Activated CD8-positive, alpha-beta T cell treated with anti-CD3 and anti-CD28 coated beads for 36 hours (primary cell): ENCODE measurements around the gene GPRIN3. TPM values are rescaled to one million over a fixed set of nuclear protein-coding genes. Genes with fewer than 3 reads are reported as not detected.

Source experiments
- ATAC-seq: fragments of 200-7000 bp; cut with Tn5 transposase; one replicate; pipeline ENCODE4 v1.10.0; 2021; ENCODE audit warnings: mild to moderate bottlenecking, moderate library complexity
- CTCF ChIA-PET: fragments of 350-600 bp; sonication (Branson Sonifier 250); formaldehyde crosslinking; loops from one replicate; lab custom pipeline; 2021; ENCODE audit warnings: antibody characterized with exemption; lab: Charles Lee
- POLR2A ChIA-PET: fragments of 350-600 bp; sonication (Branson Sonifier 250); formaldehyde crosslinking; loops from one replicate; lab custom pipeline; 2021; ENCODE audit warnings: antibody characterized with exemption; lab: Charles Lee
- DNase-seq: peaks from one replicate; pipeline ENCODE4 v3.0.0-alpha.2; 2020
- H3K27ac Mint-ChIP-seq: one replicate; pipeline ENCODE4 v1.8.0; 2021; ENCODE audit warnings: mild to moderate bottlenecking, mixed read lengths
- H3K27me3 Mint-ChIP-seq: one replicate; pipeline ENCODE4 v1.8.0; 2021; ENCODE audit warnings: mixed read lengths
- H3K36me3 Mint-ChIP-seq: one replicate; pipeline ENCODE4 v1.8.0; 2021; ENCODE audit warnings: low read depth, mixed read lengths
- H3K4me1 Mint-ChIP-seq: one replicate; pipeline ENCODE4 v1.8.0; 2021; ENCODE audit warnings: low read depth, mixed read lengths
- H3K4me3 Mint-ChIP-seq: one replicate; pipeline ENCODE4 v1.8.0; 2021; ENCODE audit warnings: mild to moderate bottlenecking, moderate library complexity, mixed read lengths
- H3K9me3 Mint-ChIP-seq: one replicate; pipeline ENCODE4 v1.8.0; 2021; ENCODE audit warnings: mixed read lengths
- CTCF ChIP-seq: fragments of 200-600 bp; IDR thresholded peaks from one replicate; pipeline ENCODE4 v1.8.0; 2022; ENCODE audit warnings: antibody characterized with exemption, mild to moderate bottlenecking
- intact Hi-C: fragments of 100-400 bp; cut with micrococcal nuclease; formaldehyde crosslinking; loops from one replicate; pipeline ENCODE4 v1.10.0; 2022
- total RNA-seq, 2 experiments: library from RNA; stranded (reverse); gene quantifications; one replicate each; pipeline ENCODE4 v1.2.3, GENCODE V29; 2021

Gene GPRIN3
- total RNA-seq, 2 experiments from 2014 or later: 10.6 to 11.8 TPM

- H3K27ac Mint-ChIP-seq: peak overlapping the region; percentile 18
- no peak for ATAC-seq
- no peak for DNase-seq
- H3K36me3 Mint-ChIP-seq: peaks cover 9% of the 10 kb centered on the region
- intact Hi-C loops: loop anchor here (5.0 kb wide), 1 partner anchor 81 kb away; no protein-coding TSS in a partner anchor
- H3K27me3 Mint-ChIP-seq: no peaks in the 10 kb centered on the region
- H3K4me1 Mint-ChIP-seq: peaks cover 45% of the 10 kb centered on the region
- H3K4me3 Mint-ChIP-seq: peak overlapping the region; percentile 87
- no peaks in the 10 kb centered on the region for H3K9me3 Mint-ChIP-seq
- POLR2A ChIA-PET: interaction anchor here (1.0 to 2.5 kb wide), 6 partner anchors 9 to 82 kb away, joined by 3 to 22 read pairs (median 5); no protein-coding TSS in a partner anchor
- CTCF ChIA-PET: interaction anchor here (1.3 to 4.0 kb wide), 6 partner anchors 9 to 82 kb away, joined by 3 to 16 read pairs (median 4); no protein-coding TSS in a partner anchor
- TF ChIP-seq CTCF: no peak
Measured at GRCh38 chr4:89308161-89308500, 531 bp upstream of the GPRIN3 start.

- CTCF ChIA-PET: interaction anchor here (1.4 to 4.0 kb wide), 5 partner anchors 8 to 81 kb away, joined by 3 to 16 read pairs (median 4); no protein-coding TSS in a partner anchor
- DNase-seq (no peak), ATAC-seq (peak; percentile 2)
- peak overlapping the region; percentile 89 for H3K27ac Mint-ChIP-seq
- peak overlapping the region; percentile 87 for H3K4me3 Mint-ChIP-seq
- H3K4me1 Mint-ChIP-seq: peaks cover 53% of the 10 kb centered on the region
- POLR2A ChIA-PET: interaction anchor here (0.7 to 2.5 kb wide), 5 partner anchors 9 to 78 kb away, joined by 3 to 22 read pairs (median 7); no protein-coding TSS in a partner anchor
- peaks cover 9% of the 10 kb centered on the region for H3K36me3 Mint-ChIP-seq
- intact Hi-C loops: loop anchor here (5.0 kb wide), 1 partner anchor 80 kb away; no protein-coding TSS in a partner anchor
- H3K27me3 Mint-ChIP-seq: no peaks in the 10 kb centered on the region
- TF ChIP-seq CTCF: no peak
- H3K9me3 Mint-ChIP-seq: no peaks in the 10 kb centered on the region
Measured at GRCh38 chr4:89307178-89307445, 488 bp downstream of the GPRIN3 start.

GRCh38 chr4:89306486-89307177 lies 968 bp downstream of the GPRIN3 start:
- Mint-ChIP-seq H3K4me3 (peak overlapping the region; percentile 87), H3K4me1 (peaks cover 58% of the 10 kb centered on the region), H3K36me3 (peaks cover 9% of the 10 kb centered on the region), H3K27ac (peak overlapping the region; percentile 89), H3K9me3 (no peaks in the 10 kb centered on the region), H3K27me3 (no peaks in the 10 kb centered on the region)
- no peak for TF ChIP-seq CTCF
- POLR2A ChIA-PET: interaction anchor here (0.6 to 2.9 kb wide), 2 partner anchors 12 to 23 kb away, joined by 3 to 15 read pairs; no protein-coding TSS in a partner anchor
- ATAC-seq (no peak), DNase-seq (no peak)
- CTCF ChIA-PET: no interaction called here
- intact Hi-C loops: loop anchor here (5.0 kb wide), 1 partner anchor 79 kb away; no protein-coding TSS in a partner anchor

- peak; percentile 51 for DNase-seq
- ChIA-PET CTCF (interaction anchor here (0.8 to 1.5 kb wide), 3 partner anchors 12 to 50 kb away, joined by 3 read pairs; no protein-coding TSS in a partner anchor), POLR2A (interaction anchor here (0.6 to 2.9 kb wide), 3 partner anchors 11 to 36 kb away, joined by 3 to 15 read pairs (median 3); no protein-coding TSS in a partner anchor)
- H3K4me3 Mint-ChIP-seq: peak overlapping the region; percentile 87
- peaks cover 65% of the 10 kb centered on the region for H3K4me1 Mint-ChIP-seq
- peak overlapping the region; percentile 89 for H3K27ac Mint-ChIP-seq
- ATAC-seq: peak; percentile 25
- TF ChIP-seq CTCF: no peak
- intact Hi-C loops: loop anchor here (5.0 kb wide), 1 partner anchor 79 kb away; no protein-coding TSS in a partner anchor
- H3K36me3 Mint-ChIP-seq: peaks cover 9% of the 10 kb centered on the region
- H3K9me3 Mint-ChIP-seq: no peaks in the 10 kb centered on the region
- H3K27me3 Mint-ChIP-seq: no peaks in the 10 kb centered on the region
Measured at GRCh38 chr4:89305712-89306437, 1.7 kb downstream of the GPRIN3 start.
